H1 (cell line): ENCODE results near the gene COL25A1.

Experiments
- CEBPB ChIP-seq: IDR thresholded peaks from 2 replicates; pipeline ENCODE4 v1.6.1; 2012; ENCODE audit warnings: low read depth, low read length
- EZH2 ChIP-seq: fragments of 200-600 bp; sonication (generic); IDR thresholded peaks from 2 replicates; pipeline ENCODE4 v1.7.1; 2012; ENCODE audit warnings: low read depth, mild to moderate bottlenecking, moderate library complexity, low read length, inconsistent platforms; ENCODE audit not compliant: severe bottlenecking
- FOSL1 ChIP-seq: IDR thresholded peaks from 2 replicates; pipeline ENCODE4 v1.6.1; 2011; ENCODE audit warnings: mild to moderate bottlenecking, low read depth, low read length, moderate library complexity; ENCODE audit not compliant: insufficient read depth
- PHF8 ChIP-seq: fragments of 200-600 bp; sonication (generic); conservative IDR thresholded peaks from 2 replicates; pipeline ENCODE4 v1.7.1; 2012; ENCODE audit warnings: low read depth, mild to moderate bottlenecking, inconsistent platforms, low read length, moderate library complexity
- TF ChIP-seq, protein P1 (sequence below): IDR thresholded peaks from 2 replicates; pipeline ENCODE4 v1.6.1; 2012; ENCODE audit warnings: low read length, inconsistent platforms
- TF ChIP-seq, protein P2 (sequence below): IDR thresholded peaks from 2 replicates; pipeline ENCODE4 v1.6.1; 2012; ENCODE audit warnings: inconsistent platforms
- TF ChIP-seq, protein P3 (sequence below), 3 experiments: IDR thresholded peaks; 1 replicate in 2 of 3; 2 replicates in 1 of 3; pipeline versions ENCODE4 v1.5.1 to v1.6.1; 2011; ENCODE audit warnings: low read length in 3 of 3, mild to moderate bottlenecking in 3 of 3, inconsistent platforms in 2 of 3, low read depth in 1 of 3, moderate library complexity in 1 of 3; ENCODE audit not compliant: insufficient read depth in 1 of 3; ENCODE audit errors: control extremely low read depth in 1 of 3

DNA sequence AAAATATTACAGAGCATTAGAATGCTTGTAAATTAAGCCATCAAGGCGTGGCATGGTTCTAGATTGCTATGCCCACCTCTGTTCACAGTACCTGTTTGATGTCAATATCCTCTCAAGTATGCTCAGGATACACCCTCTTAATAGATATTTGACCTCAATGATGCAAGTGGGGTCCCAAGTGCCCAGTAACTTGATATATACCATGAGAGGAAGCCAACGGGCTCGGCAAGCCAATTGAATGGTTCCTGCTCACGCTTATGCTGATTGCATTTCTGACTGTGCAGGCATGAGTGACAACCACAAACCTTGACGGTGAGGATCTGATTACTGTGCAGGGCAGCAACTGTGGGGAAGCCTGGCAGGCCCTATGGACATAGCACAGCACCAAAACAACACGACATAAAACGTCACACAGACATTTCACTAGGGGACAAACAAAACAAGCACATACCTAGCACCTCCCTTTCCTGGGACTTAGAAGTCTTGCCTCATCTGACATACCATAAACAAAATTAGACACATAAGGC, 360.5 kb downstream of the COL25A1 start:
- TF ChIP-seq PHF8 (no peak), CEBPB (no peak), FOSL1 (no peak), EZH2 (no peak)
- TF ChIP-seq, protein P1, sequence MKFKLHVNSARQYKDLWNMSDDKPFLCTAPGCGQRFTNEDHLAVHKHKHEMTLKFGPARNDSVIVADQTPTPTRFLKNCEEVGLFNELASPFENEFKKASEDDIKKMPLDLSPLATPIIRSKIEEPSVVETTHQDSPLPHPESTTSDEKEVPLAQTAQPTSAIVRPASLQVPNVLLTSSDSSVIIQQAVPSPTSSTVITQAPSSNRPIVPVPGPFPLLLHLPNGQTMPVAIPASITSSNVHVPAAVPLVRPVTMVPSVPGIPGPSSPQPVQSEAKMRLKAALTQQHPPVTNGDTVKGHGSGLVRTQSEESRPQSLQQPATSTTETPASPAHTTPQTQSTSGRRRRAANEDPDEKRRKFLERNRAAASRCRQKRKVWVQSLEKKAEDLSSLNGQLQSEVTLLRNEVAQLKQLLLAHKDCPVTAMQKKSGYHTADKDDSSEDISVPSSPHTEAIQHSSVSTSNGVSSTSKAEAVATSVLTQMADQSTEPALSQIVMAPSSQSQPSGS: no peak
- TF ChIP-seq, protein P2, sequence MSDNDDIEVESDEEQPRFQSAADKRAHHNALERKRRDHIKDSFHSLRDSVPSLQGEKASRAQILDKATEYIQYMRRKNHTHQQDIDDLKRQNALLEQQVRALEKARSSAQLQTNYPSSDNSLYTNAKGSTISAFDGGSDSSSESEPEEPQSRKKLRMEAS: no peak
- TF ChIP-seq, protein P3, sequence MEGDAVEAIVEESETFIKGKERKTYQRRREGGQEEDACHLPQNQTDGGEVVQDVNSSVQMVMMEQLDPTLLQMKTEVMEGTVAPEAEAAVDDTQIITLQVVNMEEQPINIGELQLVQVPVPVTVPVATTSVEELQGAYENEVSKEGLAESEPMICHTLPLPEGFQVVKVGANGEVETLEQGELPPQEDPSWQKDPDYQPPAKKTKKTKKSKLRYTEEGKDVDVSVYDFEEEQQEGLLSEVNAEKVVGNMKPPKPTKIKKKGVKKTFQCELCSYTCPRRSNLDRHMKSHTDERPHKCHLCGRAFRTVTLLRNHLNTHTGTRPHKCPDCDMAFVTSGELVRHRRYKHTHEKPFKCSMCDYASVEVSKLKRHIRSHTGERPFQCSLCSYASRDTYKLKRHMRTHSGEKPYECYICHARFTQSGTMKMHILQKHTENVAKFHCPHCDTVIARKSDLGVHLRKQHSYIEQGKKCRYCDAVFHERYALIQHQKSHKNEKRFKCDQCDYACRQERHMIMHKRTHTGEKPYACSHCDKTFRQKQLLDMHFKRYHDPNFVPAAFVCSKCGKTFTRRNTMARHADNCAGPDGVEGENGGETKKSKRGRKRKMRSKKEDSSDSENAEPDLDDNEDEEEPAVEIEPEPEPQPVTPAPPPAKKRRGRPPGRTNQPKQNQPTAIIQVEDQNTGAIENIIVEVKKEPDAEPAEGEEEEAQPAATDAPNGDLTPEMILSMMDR (IDR thresholded peaks at IDR 0.05; ENCODE audit: control extremely low read depth in 1 of 3, insufficient read depth in 1 of 3, low read depth in 1 of 3, low read length in 3 of 3): no peak
